Measurements from ENCODE around the gene ASB2.

DNA sequence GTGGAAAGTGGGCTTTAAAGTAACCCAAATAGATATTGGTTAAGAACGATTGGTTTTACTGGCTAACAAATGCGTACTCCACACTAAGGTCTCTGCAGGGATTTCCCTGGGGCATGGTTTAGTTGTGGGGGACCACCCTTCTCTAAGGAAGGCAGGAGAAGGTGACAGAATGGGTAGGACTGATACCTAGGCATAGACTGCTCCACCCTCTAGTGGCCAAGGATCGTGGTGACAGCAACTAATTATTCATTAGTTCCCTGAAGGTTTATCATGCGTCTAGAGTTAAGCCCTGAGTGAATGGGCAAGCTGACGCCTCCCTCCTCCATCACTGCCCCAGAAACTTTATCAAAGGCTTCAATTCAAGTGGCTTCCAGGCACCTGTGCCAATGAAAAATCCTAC is 40.1 kb downstream of the ASB2 start:
- TF ChIP-seq, protein P1, sequence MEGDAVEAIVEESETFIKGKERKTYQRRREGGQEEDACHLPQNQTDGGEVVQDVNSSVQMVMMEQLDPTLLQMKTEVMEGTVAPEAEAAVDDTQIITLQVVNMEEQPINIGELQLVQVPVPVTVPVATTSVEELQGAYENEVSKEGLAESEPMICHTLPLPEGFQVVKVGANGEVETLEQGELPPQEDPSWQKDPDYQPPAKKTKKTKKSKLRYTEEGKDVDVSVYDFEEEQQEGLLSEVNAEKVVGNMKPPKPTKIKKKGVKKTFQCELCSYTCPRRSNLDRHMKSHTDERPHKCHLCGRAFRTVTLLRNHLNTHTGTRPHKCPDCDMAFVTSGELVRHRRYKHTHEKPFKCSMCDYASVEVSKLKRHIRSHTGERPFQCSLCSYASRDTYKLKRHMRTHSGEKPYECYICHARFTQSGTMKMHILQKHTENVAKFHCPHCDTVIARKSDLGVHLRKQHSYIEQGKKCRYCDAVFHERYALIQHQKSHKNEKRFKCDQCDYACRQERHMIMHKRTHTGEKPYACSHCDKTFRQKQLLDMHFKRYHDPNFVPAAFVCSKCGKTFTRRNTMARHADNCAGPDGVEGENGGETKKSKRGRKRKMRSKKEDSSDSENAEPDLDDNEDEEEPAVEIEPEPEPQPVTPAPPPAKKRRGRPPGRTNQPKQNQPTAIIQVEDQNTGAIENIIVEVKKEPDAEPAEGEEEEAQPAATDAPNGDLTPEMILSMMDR (conservative IDR thresholded peaks at IDR 0.05; ENCODE audit: low read depth, low read length): peak; percentile 35
- no peak for TF ChIP-seq POLR2A (IDR thresholded peaks at IDR 0.05; ENCODE audit: low read depth, low read length)
- no peak for TF ChIP-seq CEBPB (IDR thresholded peaks at IDR 0.05; ENCODE audit: low read depth, low read length)
- no peak for TF ChIP-seq MAFK (IDR thresholded peaks at IDR 0.05; ENCODE audit: low read depth, low read length)
- no peak for TF ChIP-seq RCOR1 (IDR thresholded peaks at IDR 0.05; ENCODE audit: insufficient replicate concordance, low read length)
- TF ChIP-seq, protein P2, sequence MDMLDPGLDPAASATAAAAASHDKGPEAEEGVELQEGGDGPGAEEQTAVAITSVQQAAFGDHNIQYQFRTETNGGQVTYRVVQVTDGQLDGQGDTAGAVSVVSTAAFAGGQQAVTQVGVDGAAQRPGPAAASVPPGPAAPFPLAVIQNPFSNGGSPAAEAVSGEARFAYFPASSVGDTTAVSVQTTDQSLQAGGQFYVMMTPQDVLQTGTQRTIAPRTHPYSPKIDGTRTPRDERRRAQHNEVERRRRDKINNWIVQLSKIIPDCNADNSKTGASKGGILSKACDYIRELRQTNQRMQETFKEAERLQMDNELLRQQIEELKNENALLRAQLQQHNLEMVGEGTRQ (IDR thresholded peaks at IDR 0.05; ENCODE audit: low read depth, low read length): no peak
- no peak for TF ChIP-seq FOS (IDR thresholded peaks at IDR 0.05; ENCODE audit: low read depth, low read length)
- no peak for TF ChIP-seq BHLHE40 (IDR thresholded peaks at IDR 0.05; ENCODE audit: low read depth, low read length)
- no peak for TF ChIP-seq MAZ (IDR thresholded peaks at IDR 0.05; ENCODE audit: borderline replicate concordance, low read depth, low read length)

Measured in IMR-90 (cell line).